ENCODE results near the gene CARMIL1.

The CARMIL1 gene

GRCh38 chr6:25601800-25602673 is 322.9 kb downstream of the CARMIL1 start:
- H3K36me3 ChIP-seq (ENCODE audit: low read depth): no peaks in the 10 kb centered on the region; the same call in 1 of the 2 replicates
- no peaks in the 10 kb centered on the region for H3K27me3 ChIP-seq (ENCODE audit: insufficient read depth, poor library complexity, severe bottlenecking)
- DNase-seq (ENCODE audit: low spot score) (no peak), ATAC-seq (ENCODE audit: low read depth) (no peak)
- H3K27ac ChIP-seq (ENCODE audit: poor library complexity, severe bottlenecking): no peak overlapping the region
- no peaks in the 10 kb centered on the region for H3K4me1 ChIP-seq (ENCODE audit: insufficient read depth, poor library complexity, severe bottlenecking)
- TF ChIP-seq CTCF (IDR thresholded peaks at IDR 0.05; ENCODE audit: poor library complexity, severe bottlenecking): peak; percentile 84
- H3K4me3 ChIP-seq (ENCODE audit: severe bottlenecking): no peak overlapping the region
- no peaks in the 10 kb centered on the region for H3K9me3 ChIP-seq (ENCODE audit: severe bottlenecking)

GRCh38 chr6:25602674-25602982 is 323.5 kb downstream of the CARMIL1 start:
- Histone ChIP-seq H3K27me3 (ENCODE audit: insufficient read depth, poor library complexity, severe bottlenecking) (no peaks in the 10 kb centered on the region), H3K4me1 (ENCODE audit: insufficient read depth, poor library complexity, severe bottlenecking) (no peaks in the 10 kb centered on the region), H3K9me3 (ENCODE audit: severe bottlenecking) (no peaks in the 10 kb centered on the region), H3K27ac (ENCODE audit: poor library complexity, severe bottlenecking) (no peak overlapping the region), H3K4me3 (ENCODE audit: severe bottlenecking) (no peak overlapping the region), H3K36me3 (ENCODE audit: low read depth) (no peaks in the 10 kb centered on the region; the same call in 1 of the 2 replicates)
- ATAC-seq (ENCODE audit: low read depth): no peak
- TF ChIP-seq CTCF (IDR thresholded peaks at IDR 0.05; ENCODE audit: poor library complexity, severe bottlenecking): peak; percentile 67
- no peak for DNase-seq (ENCODE audit: low spot score)

- DNase-seq (ENCODE audit: low spot score) (no peak), ATAC-seq (ENCODE audit: low read depth) (no peak)
- H3K4me3 ChIP-seq (ENCODE audit: severe bottlenecking): no peak overlapping the region
- no peak for TF ChIP-seq CTCF (IDR thresholded peaks at IDR 0.05; ENCODE audit: poor library complexity, severe bottlenecking)
- no peaks in the 10 kb centered on the region for H3K9me3 ChIP-seq (ENCODE audit: severe bottlenecking)
- no peaks in the 10 kb centered on the region for H3K27me3 ChIP-seq (ENCODE audit: insufficient read depth, poor library complexity, severe bottlenecking)
- H3K4me1 ChIP-seq (ENCODE audit: insufficient read depth, poor library complexity, severe bottlenecking): no peaks in the 10 kb centered on the region
- H3K36me3 ChIP-seq (ENCODE audit: low read depth): no peaks in the 10 kb centered on the region; the same call in none of the 2 replicates
- no peak overlapping the region for H3K27ac ChIP-seq (ENCODE audit: poor library complexity, severe bottlenecking)
Observed at GRCh38 chr6:25603251-25603650, 324.1 kb downstream of the CARMIL1 start.

- Histone ChIP-seq H3K4me1 (ENCODE audit: insufficient read depth, poor library complexity, severe bottlenecking) (no peaks in the 10 kb centered on the region), H3K4me3 (ENCODE audit: severe bottlenecking) (no peak overlapping the region), H3K9me3 (ENCODE audit: severe bottlenecking) (no peaks in the 10 kb centered on the region), H3K27ac (ENCODE audit: poor library complexity, severe bottlenecking) (no peak overlapping the region), H3K36me3 (ENCODE audit: low read depth) (no peaks in the 10 kb centered on the region; the same call in 1 of the 2 replicates), H3K27me3 (ENCODE audit: insufficient read depth, poor library complexity, severe bottlenecking) (no peaks in the 10 kb centered on the region)
- no peak for TF ChIP-seq CTCF (IDR thresholded peaks at IDR 0.05; ENCODE audit: poor library complexity, severe bottlenecking)
- DNase-seq (ENCODE audit: low spot score) (no peak), ATAC-seq (ENCODE audit: low read depth) (no peak)
Observed at GRCh38 chr6:25606151-25606550, 327.0 kb downstream of the CARMIL1 start.

- Histone ChIP-seq H3K4me3 (ENCODE audit: severe bottlenecking) (no peak overlapping the region), H3K27ac (ENCODE audit: poor library complexity, severe bottlenecking) (no peak overlapping the region), H3K27me3 (ENCODE audit: insufficient read depth, poor library complexity, severe bottlenecking) (no peaks in the 10 kb centered on the region), H3K4me1 (ENCODE audit: insufficient read depth, poor library complexity, severe bottlenecking) (no peaks in the 10 kb centered on the region), H3K9me3 (ENCODE audit: severe bottlenecking) (no peaks in the 10 kb centered on the region), H3K36me3 (ENCODE audit: low read depth) (no peaks in the 10 kb centered on the region; the same call in 1 of the 2 replicates)
- TF ChIP-seq CTCF (IDR thresholded peaks at IDR 0.05; ENCODE audit: poor library complexity, severe bottlenecking): no peak
- ATAC-seq (ENCODE audit: low read depth) (no peak), DNase-seq (ENCODE audit: low spot score) (no peak)
Observed at GRCh38 chr6:25608558-25609174, 329.5 kb downstream of the CARMIL1 start.
